SK-N-SH (cell line): ENCODE data around the gene EXOC6B.

Experiments used
- EP300 ChIP-seq, 2 experiments: IDR thresholded peaks; 2 replicates each; pipeline versions ENCODE4 v1.4.0 to v1.6.1; 2012; ENCODE audit warnings: borderline replicate concordance in 1 of 2, low read depth in 1 of 2, low read length in 1 of 2
- MXI1 ChIP-seq: IDR thresholded peaks from 2 replicates; pipeline ENCODE4 v1.6.1; 2012; ENCODE audit warnings: mild to moderate bottlenecking, low read depth, low read length, improper control_type of control experiment
- RAD21 ChIP-seq: IDR thresholded peaks from 2 replicates; pipeline ENCODE4 v1.6.1; 2012; ENCODE audit warnings: mild to moderate bottlenecking, low read length
- TCF12 ChIP-seq: IDR thresholded peaks from 2 replicates; pipeline ENCODE4 v1.4.0; 2012
- TF ChIP-seq, protein P1 (sequence below): fragments of 200-600 bp; sonication (generic); IDR thresholded peaks from 2 replicates; pipeline ENCODE4 v1.6.1; 2017; ENCODE audit warnings: antibody characterized with exemption, mild to moderate bottlenecking, moderate library complexity
- TF ChIP-seq, protein P2 (sequence below): fragments of 150-350 bp; IDR thresholded peaks from 2 replicates; pipeline ENCODE4 v1.6.1; 2016; ENCODE audit warnings: mild to moderate bottlenecking, low read depth, low read length

DNA sequence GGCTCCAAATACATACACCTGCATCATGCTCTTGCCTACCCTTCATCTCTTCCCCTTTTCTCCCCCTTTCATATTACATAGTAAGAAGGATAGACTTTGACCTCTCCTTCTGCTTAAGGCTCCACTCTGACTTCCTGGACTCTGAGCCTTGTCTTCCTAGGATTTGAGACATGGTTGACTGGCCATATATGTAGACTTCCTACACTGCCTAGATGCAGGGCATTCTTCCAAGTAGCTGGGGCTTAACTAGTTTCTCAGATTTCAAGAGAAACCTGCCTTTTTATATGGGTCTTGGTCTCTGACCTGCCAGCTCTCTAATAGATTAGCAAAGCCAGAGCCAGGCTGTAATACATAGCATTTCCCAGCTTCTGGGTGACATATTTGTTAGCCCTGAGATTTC lies 642.8 kb downstream of the EXOC6B start:
- TF ChIP-seq EP300 (IDR thresholded peaks at IDR 0.05; ENCODE audit: borderline replicate concordance in 1 of 2, low read depth in 1 of 2, low read length in 1 of 2) (no peak), RAD21 (no peak), MXI1 (no peak), TCF12 (no peak)
- TF ChIP-seq, protein P1, sequence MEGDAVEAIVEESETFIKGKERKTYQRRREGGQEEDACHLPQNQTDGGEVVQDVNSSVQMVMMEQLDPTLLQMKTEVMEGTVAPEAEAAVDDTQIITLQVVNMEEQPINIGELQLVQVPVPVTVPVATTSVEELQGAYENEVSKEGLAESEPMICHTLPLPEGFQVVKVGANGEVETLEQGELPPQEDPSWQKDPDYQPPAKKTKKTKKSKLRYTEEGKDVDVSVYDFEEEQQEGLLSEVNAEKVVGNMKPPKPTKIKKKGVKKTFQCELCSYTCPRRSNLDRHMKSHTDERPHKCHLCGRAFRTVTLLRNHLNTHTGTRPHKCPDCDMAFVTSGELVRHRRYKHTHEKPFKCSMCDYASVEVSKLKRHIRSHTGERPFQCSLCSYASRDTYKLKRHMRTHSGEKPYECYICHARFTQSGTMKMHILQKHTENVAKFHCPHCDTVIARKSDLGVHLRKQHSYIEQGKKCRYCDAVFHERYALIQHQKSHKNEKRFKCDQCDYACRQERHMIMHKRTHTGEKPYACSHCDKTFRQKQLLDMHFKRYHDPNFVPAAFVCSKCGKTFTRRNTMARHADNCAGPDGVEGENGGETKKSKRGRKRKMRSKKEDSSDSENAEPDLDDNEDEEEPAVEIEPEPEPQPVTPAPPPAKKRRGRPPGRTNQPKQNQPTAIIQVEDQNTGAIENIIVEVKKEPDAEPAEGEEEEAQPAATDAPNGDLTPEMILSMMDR = no peak
- TF ChIP-seq, protein P2, sequence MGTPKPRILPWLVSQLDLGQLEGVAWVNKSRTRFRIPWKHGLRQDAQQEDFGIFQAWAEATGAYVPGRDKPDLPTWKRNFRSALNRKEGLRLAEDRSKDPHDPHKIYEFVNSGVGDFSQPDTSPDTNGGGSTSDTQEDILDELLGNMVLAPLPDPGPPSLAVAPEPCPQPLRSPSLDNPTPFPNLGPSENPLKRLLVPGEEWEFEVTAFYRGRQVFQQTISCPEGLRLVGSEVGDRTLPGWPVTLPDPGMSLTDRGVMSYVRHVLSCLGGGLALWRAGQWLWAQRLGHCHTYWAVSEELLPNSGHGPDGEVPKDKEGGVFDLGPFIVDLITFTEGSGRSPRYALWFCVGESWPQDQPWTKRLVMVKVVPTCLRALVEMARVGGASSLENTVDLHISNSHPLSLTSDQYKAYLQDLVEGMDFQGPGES = no peak
